ENCODE data around the gene DLG5. TPM values are rescaled to one million over a fixed set of nuclear protein-coding genes. Genes with fewer than 3 reads are reported as not detected.
A peak's percentile ranks its signal among the peaks of the same experiment; 100 is the strongest.

Gene DLG5
- total and polyA plus RNA-seq, 8 donors, result 11.3 to 19.4 (median 13.5) TPM

- peaks cover 31 to 38% (median 35%) of the 10 kb centered on the region in 3 donors for H3K4me1 ChIP-seq
- intact Hi-C loops (cut with DNase I), result no loop called here
- H3K4me3 ChIP-seq, result no peak overlapping the region
- DNase-seq (no peak), ATAC-seq (peak in 1 of 4 donors; percentile 29), FAIRE-seq (no peak)
- H3K27me3 ChIP-seq, result no peaks in the 10 kb centered on the region
- peak overlapping the region in 3 of 4 donors; percentile 58 to 83 (median 81) for H3K27ac ChIP-seq
- H3K36me3 ChIP-seq, result no peaks in the 10 kb centered on the region
- WGBS, 2 donors, result 32 to 35% methylated on average over 11 of the region's 11 CpGs
- TF ChIP-seq CTCF (IDR thresholded peaks at IDR 0.05), result no peak
- H3K9me3 ChIP-seq, result no peaks in the 10 kb centered on the region
Observed at GRCh38 chr10:77887631-77888355, 38.8 kb downstream of the DLG5 start.

- Histone ChIP-seq H3K4me3 (no peak overlapping the region), H3K4me1 (peaks cover 28 to 31% (median 30%) of the 10 kb centered on the region in 3 donors), H3K9me3 (no peaks in the 10 kb centered on the region), H3K36me3 (no peaks in the 10 kb centered on the region), H3K27ac (peak overlapping the region in 3 of 4 donors; percentile 7 to 83 (median 81)), H3K27me3 (no peaks in the 10 kb centered on the region)
- FAIRE-seq (no peak), ATAC-seq (no peak), DNase-seq (no peak)
- 64 to 72% methylated on average over 4 of the region's 4 CpGs for WGBS, 2 donors
- no peak for TF ChIP-seq CTCF (IDR thresholded peaks at IDR 0.05)
- intact Hi-C loops (cut with DNase I), result no loop called here
Observed at GRCh38 chr10:77886795-77887355, 39.7 kb downstream of the DLG5 start.

GRCh38 chr10:77884181-77884580, 42.4 kb downstream of the DLG5 start:
- no peaks in the 10 kb centered on the region for H3K27me3 ChIP-seq
- peaks cover 21 to 26% (median 25%) of the 10 kb centered on the region in 3 donors for H3K4me1 ChIP-seq
- no peaks in the 10 kb centered on the region for H3K9me3 ChIP-seq
- intact Hi-C loops (cut with DNase I), result no loop called here
- FAIRE-seq (no peak), DNase-seq (no peak), ATAC-seq (no peak)
- no peak overlapping the region for H3K27ac ChIP-seq
- no peak overlapping the region for H3K4me3 ChIP-seq
- TF ChIP-seq CTCF (IDR thresholded peaks at IDR 0.05), result no peak
- WGBS, 2 donors, result 94 to 97% methylated on average over 7 of the region's 7 CpGs
- no peaks in the 10 kb centered on the region for H3K36me3 ChIP-seq

GRCh38 chr10:77881636-77882035, 44.9 kb downstream of the DLG5 start:
- intact Hi-C loops (cut with DNase I), result no loop called here
- H3K9me3 ChIP-seq, result no peaks in the 10 kb centered on the region
- H3K4me3 ChIP-seq, result no peak overlapping the region
- 64 to 65% methylated on average over 4 of the region's 4 CpGs for WGBS, 2 donors
- H3K4me1 ChIP-seq, result peaks cover 0 to 3% (median 2%) of the 10 kb centered on the region in 3 donors
- FAIRE-seq, result no peak
- H3K27me3 ChIP-seq, result no peaks in the 10 kb centered on the region
- no peak for TF ChIP-seq CTCF (IDR thresholded peaks at IDR 0.05)
- peak in 1 of 6 donors; percentile 33 for DNase-seq
- H3K27ac ChIP-seq, result no peak overlapping the region
- peak in 3 of 4 donors; percentile 45 to 63 (median 61) for ATAC-seq
- no peaks in the 10 kb centered on the region for H3K36me3 ChIP-seq

GRCh38 chr10:77881222-77881621, 45.3 kb downstream of the DLG5 start:
- H3K4me1 ChIP-seq, result no peaks in the 10 kb centered on the region
- ATAC-seq (no peak), DNase-seq (no peak), FAIRE-seq (no peak)
- no peaks in the 10 kb centered on the region for H3K36me3 ChIP-seq
- no peak overlapping the region for H3K27ac ChIP-seq
- no peak overlapping the region for H3K4me3 ChIP-seq
- 84 to 85% methylated on average over 3 of the region's 3 CpGs for WGBS, 2 donors
- no peak for TF ChIP-seq CTCF (IDR thresholded peaks at IDR 0.05)
- intact Hi-C loops (cut with DNase I), result no loop called here
- no peaks in the 10 kb centered on the region for H3K27me3 ChIP-seq
- H3K9me3 ChIP-seq, result no peaks in the 10 kb centered on the region

Data from pancreas (tissue), 10 donors.